Kidney epithelial cell (primary cell): ENCODE measurements around the gene PSAP. TPM values are rescaled to one million over a fixed set of nuclear protein-coding genes. Genes with fewer than 3 reads are reported as not detected.

Source experiments
- DNase-seq: peaks from one replicate; pipeline ENCODE4 v3.0.0-alpha.2; 2010; ENCODE audit warnings: low read depth
- H3K27me3 ChIP-seq: 2 replicates; pipeline ENCODE4 v1.6.0; 2011; ENCODE audit warnings: low read length; ENCODE audit not compliant: control insufficient read depth, insufficient read depth
- H3K36me3 ChIP-seq: 2 replicates; pipeline ENCODE4 v1.5.1; 2011; ENCODE audit warnings: low read length; ENCODE audit not compliant: control insufficient read depth, insufficient read depth
- H3K4me3 ChIP-seq: 2 replicates; pipeline ENCODE4 v1.5.1; 2011; ENCODE audit warnings: low read depth, mild to moderate bottlenecking, control low read depth, low read length
- CTCF ChIP-seq: IDR thresholded peaks from 2 replicates; pipeline ENCODE4 v1.5.1; 2011; ENCODE audit warnings: mild to moderate bottlenecking, moderate library complexity, low read length, control low read depth, inconsistent platforms; ENCODE audit not compliant: insufficient read depth, poor library complexity, severe bottlenecking
- total RNA-seq: library from RNA; depleted of rRNA; stranded (reverse); fragments of >200 nt; gene quantifications from 2 replicates; pipeline ENCODE4 v1.2.3, GENCODE V29; 2015

PSAP gene
- total RNA-seq, 1 donor from 2014 or later: 1,398 TPM

DNA sequence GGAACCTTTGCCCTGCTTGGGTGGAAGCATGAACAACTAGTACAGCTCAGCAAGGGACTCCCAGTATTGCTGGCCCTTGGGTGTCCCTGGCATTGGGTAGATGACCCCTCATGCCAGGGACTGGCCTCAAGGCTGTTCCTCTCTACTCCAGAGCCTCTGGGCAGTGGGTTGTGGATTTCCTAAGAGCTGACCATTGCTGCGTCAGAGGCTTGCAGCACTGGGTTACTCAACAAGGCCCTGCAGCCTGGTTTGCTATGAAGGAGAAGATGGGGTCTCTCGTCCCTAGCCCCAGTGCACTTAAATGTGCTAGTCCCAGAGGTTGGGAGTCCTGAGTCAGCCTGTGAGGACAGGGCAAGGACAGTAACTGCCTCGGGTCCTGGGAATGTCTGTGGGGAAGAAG, 80.3 kb downstream of the PSAP start:
- Histone ChIP-seq H3K36me3 (no peaks in the 10 kb centered on the region), H3K4me3 (no peak overlapping the region), H3K27me3 (no peaks in the 10 kb centered on the region)
- no peak for TF ChIP-seq CTCF
- no peak for DNase-seq

DNA sequence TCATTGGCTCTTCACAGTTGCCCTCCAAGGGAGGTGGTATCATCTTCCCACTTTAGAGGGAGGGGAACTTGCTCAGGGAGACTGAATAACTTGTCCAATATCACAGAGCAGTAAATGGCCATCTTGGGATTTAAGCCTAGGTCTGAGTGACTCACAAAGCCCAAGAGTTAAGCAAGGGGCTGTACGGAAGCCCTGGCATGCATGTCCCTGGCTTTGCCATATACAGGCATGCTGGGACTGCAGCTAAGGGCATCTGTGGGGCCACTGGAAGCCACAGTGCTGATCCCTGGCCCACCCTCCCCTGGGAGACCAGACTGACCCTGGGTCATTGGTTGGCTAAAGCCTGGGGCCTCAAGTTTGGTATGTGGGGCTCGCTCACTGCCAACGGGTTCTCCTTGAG, 80.8 kb downstream of the PSAP start:
- H3K36me3 ChIP-seq: no peaks in the 10 kb centered on the region
- DNase-seq: no peak
- no peaks in the 10 kb centered on the region for H3K27me3 ChIP-seq
- H3K4me3 ChIP-seq: no peak overlapping the region
- TF ChIP-seq CTCF: no peak

DNA sequence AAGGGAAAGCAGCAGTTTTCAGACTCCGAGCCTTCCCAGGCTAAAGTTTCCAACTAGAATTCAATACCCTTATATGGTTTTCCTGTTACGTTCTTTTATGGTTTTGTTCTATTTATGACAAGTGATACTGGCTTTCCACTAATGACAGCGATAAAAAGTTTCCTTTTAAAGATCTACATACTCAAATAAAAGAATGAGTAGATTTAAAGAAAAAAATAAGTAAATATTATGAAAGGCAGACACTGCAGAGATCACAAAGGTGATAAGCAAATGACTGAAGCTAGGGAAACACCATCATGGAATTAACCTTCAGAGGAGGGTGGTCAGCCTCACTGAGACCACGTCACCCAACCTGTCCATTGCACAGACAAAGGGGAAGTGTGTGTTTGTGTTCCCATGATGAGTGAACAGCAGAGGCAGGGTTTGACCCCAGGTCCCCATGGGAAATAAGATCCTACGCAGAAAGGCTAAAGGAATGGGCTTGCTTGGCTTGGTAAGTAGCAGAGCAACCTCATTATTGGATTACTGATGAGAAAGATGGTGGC, 81.7 kb downstream of the PSAP start:
- Histone ChIP-seq H3K36me3 (no peaks in the 10 kb centered on the region), H3K27me3 (no peaks in the 10 kb centered on the region), H3K4me3 (no peak overlapping the region)
- no peak for TF ChIP-seq CTCF
- DNase-seq: no peak

GRCh38 chr10:71767420-71768035, 83.5 kb downstream of the PSAP start:
- no peaks in the 10 kb centered on the region for H3K36me3 ChIP-seq
- H3K4me3 ChIP-seq: no peak overlapping the region
- DNase-seq: no peak
- TF ChIP-seq CTCF: no peak
- H3K27me3 ChIP-seq: no peaks in the 10 kb centered on the region

GRCh38 chr10:71766717-71767419, 84.2 kb downstream of the PSAP start:
- Histone ChIP-seq H3K27me3 (no peaks in the 10 kb centered on the region), H3K4me3 (no peak overlapping the region), H3K36me3 (no peaks in the 10 kb centered on the region)
- TF ChIP-seq CTCF: no peak
- peak; percentile 90 for DNase-seq

Other genes with a start within 250 kb of the PSAP start
- gene C10orf105, start 131.5 kb downstream of the PSAP start, total RNA-seq: not detected in 2 replicates
- gene VSIR, start 77.7 kb downstream of the PSAP start, total RNA-seq: 1.1 and 2.8 TPM in 2 replicates
- gene CHST3, start 113.1 kb upstream of the PSAP start, total RNA-seq: 48.6 and 54.2 TPM in 2 replicates
- 48.8 and 53.2 TPM in 2 replicates for gene SPOCK2, start 237.3 kb upstream of the PSAP start, total RNA-seq